NCI-H1436 (cell line): ENCODE results near the gene PREP.
A peak's percentile ranks its signal among the peaks of the same experiment; 100 is the strongest.

ENCODE experiments used
- DNase-seq: peaks from one replicate; lab custom pipeline; 2025; lab: John Stamatoyannopoulos, UW

The PREP gene

DNA sequence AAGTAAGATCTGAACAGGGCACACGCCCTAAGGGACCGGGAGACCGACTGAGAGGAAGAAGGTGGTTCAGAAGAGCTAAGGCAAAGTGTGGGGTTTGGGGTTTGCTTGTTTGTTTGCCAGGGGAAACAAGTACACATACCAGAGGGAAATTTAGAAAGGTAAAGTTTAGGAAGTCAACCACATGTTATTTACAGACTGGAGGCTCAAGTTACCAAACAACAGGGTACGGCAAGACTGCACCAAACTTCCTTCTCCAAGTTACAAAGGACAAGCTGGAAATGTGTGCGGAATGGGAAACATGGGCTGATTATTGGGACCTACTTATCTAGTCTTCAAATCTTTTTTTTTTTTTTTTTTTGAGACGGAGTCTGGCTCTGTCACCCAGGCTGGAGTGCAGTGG, 11.2 kb downstream of the PREP start:
- no peak for DNase-seq

DNA sequence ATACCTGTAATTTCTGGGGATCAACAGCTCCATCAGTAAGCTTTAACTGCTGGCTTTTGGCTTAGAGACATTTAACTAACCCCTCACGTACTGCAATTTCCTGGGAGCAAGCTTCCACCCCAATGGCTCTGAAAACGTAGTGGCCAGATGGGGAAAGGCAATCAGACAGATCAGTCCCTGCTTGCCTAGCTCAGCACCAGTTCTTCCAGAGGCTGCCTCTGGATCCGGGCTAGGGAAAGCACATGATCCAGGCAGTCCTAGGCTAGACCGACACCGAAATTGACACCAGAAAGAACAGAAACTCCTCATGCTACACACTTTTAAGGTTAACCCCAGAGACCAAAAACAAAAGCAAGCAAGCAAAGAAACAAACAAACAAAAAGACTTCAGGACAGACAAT, 13.3 kb downstream of the PREP start:
- DNase-seq, result no peak

DNA sequence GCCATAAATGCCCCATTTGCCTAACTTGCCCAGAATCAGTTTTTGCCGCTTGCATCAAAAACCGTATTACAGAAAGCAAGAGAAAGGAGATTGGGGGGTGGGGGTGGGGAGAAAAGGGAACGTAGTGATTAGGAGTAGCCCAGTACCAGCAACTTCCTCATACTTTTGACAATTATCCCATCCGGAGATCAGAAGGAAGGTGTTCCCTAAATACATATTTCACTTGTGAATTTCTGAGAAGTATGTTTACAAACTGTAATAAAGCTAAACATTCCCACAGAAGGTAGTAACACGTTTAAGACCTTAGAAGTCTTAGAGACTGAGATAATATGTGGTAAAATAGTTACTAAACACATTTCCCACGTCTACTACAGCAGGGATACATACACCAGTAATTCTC, 14.5 kb downstream of the PREP start:
- no peak for DNase-seq

DNA sequence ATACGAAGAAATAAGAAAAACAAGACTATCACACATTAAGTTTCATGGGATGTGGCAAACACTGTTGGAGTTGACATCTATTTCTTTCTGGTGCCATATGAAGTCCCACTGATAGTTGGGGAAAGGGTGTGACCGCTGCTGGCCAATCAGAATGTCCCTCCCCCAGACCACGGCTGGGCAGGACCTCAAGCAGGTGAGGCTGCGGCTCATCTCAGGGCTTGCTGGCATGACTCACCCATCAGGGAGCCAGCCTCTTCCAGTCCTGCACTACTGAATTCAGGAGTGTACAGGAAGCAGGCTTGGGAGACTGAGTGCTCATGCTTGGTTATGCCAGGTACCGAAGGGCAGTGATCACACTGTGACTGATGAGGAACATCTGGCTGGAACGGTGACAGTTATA, 18.9 kb downstream of the PREP start:
- DNase-seq, result no peak

DNA sequence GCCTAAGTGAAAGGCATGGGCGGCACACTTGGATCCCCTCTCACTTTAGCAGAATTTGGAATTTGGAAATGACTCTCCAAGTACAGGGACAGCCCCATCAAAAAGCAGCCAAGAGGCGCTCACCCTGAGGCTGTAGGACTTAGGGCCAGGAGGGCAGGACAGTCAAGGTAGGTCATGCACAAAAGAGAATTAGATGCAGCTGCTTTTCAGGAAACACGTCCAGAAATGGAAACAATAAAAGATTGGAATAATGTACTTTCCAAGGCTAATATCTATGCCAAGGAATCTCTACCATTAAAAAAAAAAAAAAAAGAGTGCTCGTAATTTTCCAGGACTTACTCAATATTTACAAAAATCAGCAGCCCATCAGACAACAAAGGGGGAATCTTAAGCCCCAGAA, 19.9 kb downstream of the PREP start:
- DNase-seq, result no peak

DNA sequence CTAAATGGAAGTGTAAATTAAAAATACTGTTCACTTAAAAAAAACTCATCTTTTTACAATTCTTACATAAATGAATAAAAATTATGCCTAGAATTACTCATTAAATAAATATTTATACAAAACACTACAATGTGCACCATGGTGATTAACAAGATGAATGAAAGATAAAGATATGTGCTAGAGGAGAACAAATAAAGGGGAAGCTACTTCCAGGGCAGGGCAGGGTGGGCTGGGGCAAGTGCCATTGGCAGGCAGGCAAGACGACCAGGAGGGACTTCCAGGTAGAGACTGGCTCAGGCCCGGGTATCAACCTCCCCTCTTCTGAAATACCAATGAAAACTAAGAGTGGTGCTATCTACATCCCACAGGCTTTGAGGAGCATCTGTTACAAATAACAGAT, 20.4 kb downstream of the PREP start:
- DNase-seq, result no peak

DNA sequence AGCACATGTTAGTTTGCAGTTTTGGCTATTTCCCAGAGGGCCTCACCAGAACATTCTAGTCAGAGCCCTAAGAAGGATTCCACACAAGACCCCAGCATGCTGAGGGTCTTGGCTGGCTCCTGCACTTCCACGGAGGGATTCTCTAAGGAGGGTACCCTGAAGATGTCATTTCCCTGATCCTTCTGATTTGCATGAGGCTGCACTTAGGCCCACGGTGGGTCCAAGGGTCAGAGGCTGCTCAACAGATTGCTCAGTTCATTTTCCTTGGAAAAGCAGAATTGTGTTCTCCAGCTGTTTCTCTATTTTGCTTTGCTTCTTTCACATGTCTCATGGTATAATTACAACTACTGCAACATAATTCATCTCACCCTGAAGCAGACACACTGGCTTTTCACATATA, 22.2 kb downstream of the PREP start:
- no peak for DNase-seq

DNA sequence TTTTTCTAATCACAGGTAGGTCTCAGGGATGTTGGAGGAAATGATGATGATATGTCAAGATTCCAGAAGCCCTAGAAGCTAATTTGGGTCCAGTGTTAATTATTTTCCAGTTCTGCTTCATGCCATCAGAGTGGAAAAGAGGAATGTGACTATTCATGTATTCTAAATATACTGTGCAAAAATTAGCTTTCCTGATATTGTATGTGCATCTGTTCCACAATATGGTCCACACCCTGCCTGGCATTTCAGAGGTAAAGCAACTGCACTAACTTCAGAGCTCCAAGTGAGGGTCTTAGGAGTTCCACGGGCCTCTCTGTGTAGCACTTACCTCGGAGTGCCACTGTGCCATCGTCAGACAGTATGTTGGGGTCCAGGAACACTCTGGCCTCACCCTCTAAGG, 27.1 kb downstream of the PREP start:
- DNase-seq, result no peak

DNA sequence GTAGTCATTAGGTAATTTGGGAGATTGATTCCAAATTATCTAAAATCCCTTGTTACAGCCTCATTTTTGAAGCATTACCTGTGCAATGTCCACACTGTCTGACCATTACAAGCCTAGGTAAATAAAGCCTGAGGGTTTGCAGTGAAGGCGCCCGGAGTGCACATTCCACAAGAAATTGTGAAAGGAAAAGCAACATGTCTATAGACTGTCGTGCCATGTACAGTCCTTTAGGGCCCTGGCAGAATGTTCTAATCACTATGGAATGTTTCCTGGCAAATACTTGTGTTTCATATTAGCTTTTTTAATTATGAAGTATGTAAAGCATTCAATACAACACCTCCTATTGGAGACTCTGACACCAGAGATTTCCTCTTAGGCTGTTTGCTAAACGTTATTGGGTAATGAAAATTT, 28.9 kb downstream of the PREP start:
- no peak for DNase-seq

DNA sequence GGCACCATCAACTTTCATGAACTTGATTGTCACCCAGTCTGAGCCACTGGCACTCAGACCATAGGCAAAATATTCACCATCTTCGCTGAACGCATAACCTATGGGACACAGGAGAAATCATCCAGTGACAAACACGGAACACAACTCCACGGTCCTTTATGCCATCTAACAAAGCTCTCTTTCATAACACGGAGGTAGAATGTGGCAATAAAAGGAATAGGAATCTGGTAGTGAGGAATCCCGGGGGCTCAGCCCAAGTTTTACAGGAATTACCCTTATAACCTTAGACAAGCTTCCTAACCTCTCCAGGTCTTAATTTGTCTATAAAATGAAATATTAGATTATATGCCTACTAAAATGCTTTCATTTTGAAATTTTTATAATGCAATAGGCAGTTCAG, 29.4 kb downstream of the PREP start:
- DNase-seq, result no peak

DNA sequence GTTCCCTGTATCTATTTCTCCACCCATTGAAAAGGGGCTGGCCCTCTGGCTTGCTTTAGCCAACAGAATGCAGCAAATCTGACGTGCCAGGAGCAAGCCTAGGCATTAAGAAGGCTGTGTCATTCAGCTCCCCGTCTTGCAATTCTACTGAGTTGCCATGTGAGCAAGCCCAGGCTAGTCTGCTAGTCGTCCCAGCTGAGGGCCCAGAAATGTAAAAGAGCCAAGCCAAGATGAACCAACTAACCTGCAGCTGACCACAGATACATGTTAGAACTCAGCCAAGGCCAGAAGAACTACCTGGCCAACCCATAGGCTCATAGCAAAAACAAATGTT, 30.1 kb downstream of the PREP start:
- DNase-seq, result no peak

DNA sequence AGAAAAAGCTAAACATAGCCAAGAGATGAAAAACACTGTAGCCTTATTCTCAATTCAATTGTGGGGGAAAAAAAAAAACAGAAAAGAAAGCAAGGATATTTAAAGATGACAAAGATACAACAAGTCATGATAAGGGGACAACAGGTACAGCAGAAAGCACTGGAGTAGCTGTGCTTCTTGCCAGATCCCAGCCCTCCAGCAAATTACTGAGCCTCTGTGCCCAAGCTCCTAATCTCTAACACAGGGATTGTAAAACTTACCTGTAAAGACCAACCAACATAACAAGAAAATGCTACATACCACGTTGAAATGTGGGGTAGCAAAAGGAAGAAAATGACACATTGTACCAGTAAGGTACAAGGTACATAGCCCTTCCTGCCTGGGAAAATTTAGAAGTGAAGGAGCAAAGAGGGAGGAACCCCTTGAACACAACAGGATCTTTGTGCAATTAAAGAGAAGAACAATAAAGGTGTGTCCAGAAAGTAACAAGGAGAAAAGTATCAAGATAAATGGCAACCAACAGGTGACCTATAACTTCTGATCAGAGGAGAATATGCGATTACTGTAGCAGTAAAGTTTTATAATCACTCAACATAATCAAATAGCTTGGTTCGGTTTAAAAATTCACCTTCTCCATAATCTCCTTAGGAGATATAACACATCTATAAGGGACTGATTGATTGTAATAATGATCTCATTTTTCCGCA, 30.6 kb downstream of the PREP start:
- DNase-seq, result no peak

DNA sequence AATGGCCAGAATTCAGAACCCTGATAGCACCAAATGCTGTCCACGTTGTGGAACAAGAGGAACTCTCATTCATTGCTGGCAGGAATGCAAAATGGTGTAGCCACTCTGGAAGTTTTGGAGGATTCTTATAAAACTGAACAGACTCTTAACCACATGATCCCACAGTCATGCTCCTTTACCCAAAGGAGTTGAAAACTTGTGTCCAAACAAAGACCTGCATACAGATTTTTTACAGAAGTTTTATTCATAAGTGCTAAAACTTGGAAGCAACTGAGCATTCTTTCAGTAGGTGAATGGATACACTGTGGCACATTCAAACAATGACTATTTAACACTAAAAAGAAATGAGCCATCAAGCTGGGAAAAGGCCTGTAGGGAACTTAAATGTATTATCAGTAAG, 32.5 kb downstream of the PREP start:
- DNase-seq, result no peak

DNA sequence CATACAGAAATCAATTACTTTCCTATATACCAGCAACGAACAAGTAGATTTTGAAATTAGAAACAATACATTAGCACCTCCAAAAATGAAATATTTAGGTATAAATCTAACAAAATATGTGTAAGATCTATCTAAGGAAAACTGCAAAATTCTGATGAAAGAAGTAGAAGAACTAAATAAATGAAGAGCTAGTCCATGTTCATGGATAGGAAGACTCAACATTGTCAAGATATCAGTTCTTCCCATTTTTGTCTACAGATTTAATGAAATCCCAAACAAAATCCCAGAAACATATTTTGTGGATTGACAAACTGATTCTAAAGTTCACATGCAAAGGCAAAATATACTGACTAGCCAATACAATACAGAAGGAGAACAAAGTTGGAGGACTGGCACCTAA, 33.7 kb downstream of the PREP start:
- no peak for DNase-seq

DNA sequence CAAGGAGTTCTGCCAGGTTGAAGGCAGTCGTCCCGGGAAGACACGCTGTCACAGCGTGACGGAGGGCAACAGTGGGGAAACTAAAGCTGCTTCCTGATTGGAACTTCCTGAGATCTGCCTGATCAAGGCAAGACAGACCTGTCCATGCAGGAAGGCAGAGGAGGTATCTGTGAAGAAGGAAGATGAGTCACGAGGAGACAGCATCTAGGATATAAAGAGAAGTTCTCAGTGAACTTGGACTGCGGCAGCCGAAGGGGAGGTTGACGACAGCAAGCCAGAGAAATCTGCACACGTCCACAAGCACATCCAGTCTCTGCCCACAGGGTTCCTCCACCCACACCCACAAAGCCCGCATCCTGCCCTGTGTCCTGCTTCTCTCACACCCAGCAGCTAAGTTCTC, 38.6 kb downstream of the PREP start:
- no peak for DNase-seq

DNA sequence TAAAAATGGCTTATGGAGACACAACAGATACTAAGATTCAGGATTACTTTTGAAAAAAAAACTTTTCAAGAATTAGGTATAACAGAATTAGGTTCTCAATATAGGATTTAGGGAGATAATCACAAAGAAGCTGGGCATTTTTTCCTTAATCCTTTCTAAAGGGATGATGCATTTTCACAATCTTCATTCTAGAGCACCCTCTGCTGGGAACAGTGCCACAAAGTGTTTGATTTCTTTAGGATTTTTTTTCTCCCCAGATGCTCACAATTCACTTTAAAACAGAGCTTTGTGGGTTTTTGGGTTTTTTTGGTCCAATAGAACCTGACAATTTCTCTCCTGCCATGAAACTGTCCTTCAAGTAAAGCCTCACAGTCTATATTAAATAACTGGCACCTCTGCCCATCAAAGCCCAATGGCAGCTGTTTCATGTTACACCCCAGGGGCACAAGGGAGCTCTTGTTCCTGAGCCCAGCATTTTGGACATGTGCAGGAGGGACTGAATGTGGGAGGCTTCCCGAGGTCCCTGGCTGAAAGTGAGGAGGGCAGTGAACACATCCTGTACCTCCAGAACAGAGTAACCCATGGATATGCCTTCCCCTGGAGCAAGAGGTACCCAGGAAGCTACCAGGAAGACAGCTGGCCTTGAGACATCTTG, 39.7 kb downstream of the PREP start:
- peak; percentile 27 for DNase-seq

DNA sequence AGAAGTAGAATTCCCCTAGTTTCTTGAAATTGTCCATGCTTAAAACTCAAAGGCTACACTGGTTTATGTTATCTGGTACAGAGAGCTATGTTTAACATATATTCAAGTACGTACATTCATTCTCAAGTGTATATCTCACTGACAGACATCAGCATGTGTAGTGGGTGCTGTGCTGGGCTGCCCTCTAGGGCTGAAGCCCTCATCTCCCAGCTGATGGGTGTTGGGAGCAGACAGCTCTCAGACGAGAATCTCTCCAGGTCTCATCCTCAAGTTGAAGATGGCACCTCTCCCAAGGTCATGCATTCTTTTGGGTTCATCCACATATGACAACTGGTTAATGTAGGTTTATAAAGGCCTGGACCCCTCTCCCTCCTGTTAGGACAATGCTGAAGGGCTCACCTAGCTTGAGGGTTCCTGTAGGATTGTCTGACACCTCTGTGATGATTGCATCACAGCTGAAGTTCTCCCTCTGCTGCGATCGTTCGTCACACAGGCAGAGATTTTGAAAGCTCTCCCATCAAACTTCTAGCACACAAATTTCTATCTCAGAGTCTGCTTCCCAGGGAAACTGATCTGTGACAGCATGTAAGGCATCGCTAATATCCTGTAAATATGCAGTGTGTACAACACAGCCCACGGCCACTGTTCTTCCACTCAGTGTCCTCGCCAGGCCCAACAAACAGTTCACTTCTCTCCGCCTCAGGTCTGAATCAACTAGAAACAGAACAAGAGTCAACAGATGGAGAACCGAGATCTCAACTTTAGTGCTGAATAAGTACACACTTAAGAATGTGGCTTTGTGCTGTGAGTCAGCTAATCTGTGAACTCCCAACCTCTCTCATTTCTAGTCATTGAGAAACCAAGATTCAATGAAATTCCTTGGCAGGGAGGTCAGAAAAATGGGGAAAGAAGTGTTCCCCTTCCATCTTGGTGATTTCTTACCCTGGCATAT, 43.2 kb downstream of the PREP start:
- DNase-seq, result no peak

DNA sequence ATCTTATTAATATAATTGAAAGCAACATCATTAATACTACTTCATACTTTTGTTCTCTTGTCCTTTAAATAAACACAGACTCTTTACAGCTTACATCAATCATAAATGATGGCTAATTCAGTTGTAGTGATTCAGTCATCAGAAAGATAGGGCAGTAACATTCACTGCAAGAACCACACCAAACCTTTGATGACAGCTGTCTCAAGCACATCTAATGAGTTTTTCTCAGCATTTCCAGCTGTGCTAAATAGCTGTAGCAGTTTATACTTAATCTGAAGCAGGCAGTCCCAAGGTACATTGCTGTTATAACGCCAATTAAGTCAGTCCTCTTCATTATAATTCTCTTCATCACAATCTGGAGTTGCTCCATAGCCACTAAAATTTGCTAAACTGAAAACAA, 45.7 kb downstream of the PREP start:
- no peak for DNase-seq

DNA sequence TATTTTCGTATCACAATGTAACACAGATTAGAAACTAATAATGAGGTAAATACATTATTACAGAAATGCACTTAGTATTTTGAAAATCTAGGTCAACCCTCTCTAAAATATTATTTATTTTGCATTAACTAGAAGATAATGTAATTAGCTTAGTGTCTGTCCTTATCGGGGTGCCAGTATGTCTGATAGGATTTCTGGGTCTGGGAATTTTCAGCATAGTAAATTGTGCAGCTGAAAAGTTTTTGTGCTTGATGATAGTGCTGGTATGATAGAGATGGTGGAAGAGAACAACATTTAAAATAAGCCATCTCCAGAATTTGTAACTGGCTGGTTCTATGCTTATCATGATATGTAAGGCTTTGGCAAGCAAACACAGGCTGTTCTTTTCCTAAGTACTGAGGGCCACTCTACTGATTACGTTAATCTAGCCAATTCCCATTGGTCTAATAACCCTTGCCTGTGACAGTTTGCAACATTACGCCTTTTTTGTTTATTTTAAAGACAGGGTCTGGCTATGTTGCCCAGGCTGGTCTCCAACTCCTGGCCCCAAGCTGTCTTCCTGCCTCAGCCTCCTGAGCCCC, 50.8 kb downstream of the PREP start:
- no peak for DNase-seq

DNA sequence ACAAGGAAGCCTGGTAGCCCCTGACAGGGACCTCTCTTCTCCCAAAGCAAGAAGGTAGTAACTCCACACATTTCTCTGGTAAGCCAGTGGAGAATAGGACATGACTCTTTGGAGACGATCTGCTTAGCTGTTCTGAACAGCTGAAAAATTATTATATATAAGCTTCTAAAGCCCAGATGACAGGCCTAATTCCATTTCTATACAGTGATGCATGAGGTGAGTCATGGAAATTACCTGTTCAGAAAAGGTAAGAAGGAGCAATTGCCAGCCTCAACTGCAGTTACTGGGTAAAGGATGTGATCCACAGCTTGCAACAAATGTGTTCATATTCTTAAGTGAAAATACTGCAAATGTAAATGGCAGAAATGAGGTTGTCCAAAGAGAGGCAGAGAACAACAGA, 54.0 kb downstream of the PREP start:
- DNase-seq, result no peak

DNA sequence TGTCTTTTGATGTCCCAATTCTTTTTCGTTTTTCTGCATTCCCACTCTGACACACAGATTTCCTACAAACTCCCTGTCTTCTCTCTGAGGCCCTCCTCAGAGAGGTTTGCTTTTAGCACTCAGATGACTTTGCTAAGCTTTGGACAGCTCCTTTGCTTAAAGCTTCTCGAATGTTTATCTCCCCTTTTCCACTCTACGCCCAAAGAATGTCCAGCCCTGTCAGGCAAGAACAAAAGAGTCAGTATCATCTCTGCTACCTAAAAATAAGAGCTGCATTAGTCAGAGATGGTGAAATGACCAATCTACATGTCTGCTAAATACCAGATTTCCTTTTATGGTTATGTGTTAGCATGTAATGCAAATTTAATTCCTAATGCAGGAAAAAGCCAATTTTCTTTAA, 56.8 kb downstream of the PREP start:
- no peak for DNase-seq

DNA sequence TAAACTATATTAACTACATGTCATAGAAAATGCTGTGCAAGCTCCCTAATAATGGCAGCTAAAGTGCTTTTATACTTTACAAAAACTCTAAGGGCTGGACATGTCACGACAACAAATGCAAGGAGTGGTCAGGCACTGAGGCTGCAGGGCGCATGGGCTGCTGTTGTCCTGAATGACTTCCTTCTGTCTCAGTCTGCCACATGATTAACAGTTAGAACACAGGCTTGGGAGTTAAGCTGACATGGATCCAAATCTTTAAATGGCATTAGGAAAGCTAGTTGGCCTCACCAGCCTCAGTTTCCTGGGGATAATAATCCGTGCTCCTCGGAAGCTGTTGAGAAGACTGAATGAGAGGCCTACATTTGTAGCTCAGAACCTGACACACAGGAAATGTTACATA, 57.4 kb downstream of the PREP start:
- DNase-seq, result no peak

DNA sequence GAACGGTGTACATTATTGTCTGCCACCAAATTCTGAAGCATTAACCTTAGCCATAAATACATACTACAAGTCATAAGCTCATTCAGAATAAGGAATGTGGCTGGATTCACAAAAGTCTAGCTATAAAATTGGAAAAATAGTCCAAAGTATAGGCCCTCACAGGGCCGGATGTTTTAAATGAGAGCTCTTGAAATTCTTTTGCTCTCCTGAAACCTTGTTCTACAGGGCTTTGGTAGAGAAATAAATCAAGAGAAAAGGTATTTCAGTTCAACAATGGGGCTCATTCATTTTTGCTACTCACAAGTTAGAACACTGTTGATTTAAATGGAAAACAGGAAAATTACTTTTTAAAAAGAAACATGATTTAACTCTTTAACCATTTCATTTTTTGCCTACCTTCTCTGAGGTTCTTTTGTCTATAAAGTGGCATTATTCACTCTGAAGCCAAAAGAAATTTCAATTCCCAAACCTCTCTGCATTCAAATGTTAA, 58.0 kb downstream of the PREP start:
- DNase-seq, result no peak
